Pancreas (tissue), 10 donors: ENCODE measurements around the gene HELQ. TPM values are rescaled to one million over a fixed set of nuclear protein-coding genes. Genes with fewer than 3 reads are reported as not detected.

ENCODE experiments used
- ATAC-seq, 4 donors: fragments of 200-7000 bp; cut with Tn5 transposase; one replicate each; pipeline versions ENCODE4 v1.8.0 to v1.9.1; 2020; ENCODE audit warnings: mild to moderate bottlenecking in 4 of 4, moderate library complexity in 4 of 4
- DNase-seq, 6 donors: peaks; one replicate each; pipeline ENCODE4 v3.0.0-alpha.2; 2020
- FAIRE-seq: peaks from 2 replicates; lab custom pipeline; 2012; peaks lifted over from hg19 to GRCh38; lab: Jason Lieb, UNC
- H3K27ac ChIP-seq, 4 donors: fragments of 200-600 bp; sonication (generic); 1 replicate in 3 of 4; 2 replicates in 1 of 4; pipeline versions ENCODE4 v1.5.0 to v1.8.0; 2020
- H3K27me3 ChIP-seq, 4 donors: fragments of 200-600 bp; one replicate each; pipeline ENCODE4 v1.8.0; 2021
- H3K36me3 ChIP-seq, 3 donors: fragments of 200-600 bp; sonication (generic) in 1 of 3; one replicate each; pipeline versions ENCODE4 v1.5.0 to v1.8.0; 2020 to 2021
- H3K4me1 ChIP-seq, 3 donors: fragments of 200-600 bp; one replicate each; pipeline ENCODE4 v1.8.0; 2021
- H3K4me3 ChIP-seq, 4 donors: fragments of 200-600 bp; sonication (generic) in 2 of 4; one replicate each; pipeline versions ENCODE4 v1.5.0 to v1.8.0; 2020 to 2021
- H3K9me3 ChIP-seq, 4 donors: fragments of 200-600 bp; one replicate each; pipeline ENCODE4 v1.8.0; 2021
- WGBS, 2 donors: extraction: QIAGEN DNeasy Blood & Tissue Kit; methylation state at CpG; one replicate each; pipeline ENCODE4 v1.1.7; 2013; 5-methylcytosine and 5-hydroxymethylcytosine counted together
- intact Hi-C, 3 donors: fragments of 100-400 bp; cut with DNase I; formaldehyde crosslinking; loops; one replicate each; pipeline versions ENCODE4 v1.11.1 to v1.14.2; 2022
- polyA plus RNA-seq, 2 donors: library from polyadenylated mRNA; stranded (reverse); fragments of 200-250 nt; gene quantifications; one replicate each; pipeline ENCODE4 v1.2.3, GENCODE V29; 2013
- total RNA-seq, 6 donors: library from RNA; stranded (reverse); fragmentation: NEBNext Ultra II Directional in 4 of 6; extraction: Animal tissue kit (Norgen Biotek cat#: 25700) in 4 of 6; gene quantifications; one replicate each; pipeline versions ENCODE4 v1.2.1 to v1.2.4, GENCODE V29; 2021 to 2023
- TF ChIP-seq, protein P1 (sequence below), 4 donors: fragments of 200-600 bp; sonication (generic) in 3 of 4; IDR thresholded peaks; one replicate each; pipeline versions ENCODE4 v1.5.0 to v1.8.0; 2021; ENCODE audit warnings: antibody characterized with exemption in 4 of 4
- donor health status: healthy with polysubstance abuse.
- donor health status: DM: no; HTN: no; CAD: no; lungs with moderate emphysema.
- donor health status: DM: no; HTN: no; CAD: no.
- donor health status: control.
- donor health status: control.
- donor health status: Bipolar disorder and iron deficiency.
- donor health status: DM: yes; HTN: yes; CAD: no.
- donor health status: DM: no; HTN: no; CAD: no.
- donor health status: DM: no; HTN: no; CAD: no.
- donor health status: DM: yes; HTN: yes; CAD: no.

Gene HELQ
- total and polyA plus RNA-seq, 8 donors = 4.3 to 9.9 (median 6.4) TPM

DNA sequence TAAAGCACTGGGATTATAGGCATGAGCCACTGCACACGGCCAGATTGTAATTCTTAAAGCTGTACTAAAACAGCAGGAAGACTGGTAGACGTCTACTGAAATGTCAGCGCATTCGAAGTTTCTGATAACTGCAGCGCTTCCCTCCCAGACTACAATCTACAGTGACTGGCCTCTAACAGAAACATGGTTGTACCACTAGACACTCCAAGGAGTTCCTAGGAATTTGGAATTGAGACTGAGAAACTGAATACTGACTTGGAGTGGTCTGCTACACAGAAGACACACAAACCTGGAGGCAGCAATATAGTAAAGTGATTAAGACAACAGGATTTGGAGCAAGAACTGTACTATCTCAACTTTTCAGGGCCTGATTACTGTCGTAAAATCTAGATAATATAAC, 937 bp downstream of the HELQ start:
- WGBS, 2 donors = 8 to 9% methylated on average over 6 of the region's 6 CpGs
- Histone ChIP-seq H3K27me3 (no peaks in the 10 kb centered on the region), H3K27ac (peak overlapping the region in 3 of 4 donors; percentile 80 to 96 (median 94)), H3K9me3 (no peaks in the 10 kb centered on the region), H3K36me3 (peaks cover 0 to 4% (median 0%) of the 10 kb centered on the region in 3 donors), H3K4me1 (peaks cover 5 to 23% (median 10%) of the 10 kb centered on the region in 3 donors), H3K4me3 (peak overlapping the region; percentile 60 to 88 (median 66))
- peak in 2 of 4 donors; percentile 2 to 4 for ATAC-seq
- no peak for DNase-seq
- no peak for FAIRE-seq
- TF ChIP-seq, protein P1, sequence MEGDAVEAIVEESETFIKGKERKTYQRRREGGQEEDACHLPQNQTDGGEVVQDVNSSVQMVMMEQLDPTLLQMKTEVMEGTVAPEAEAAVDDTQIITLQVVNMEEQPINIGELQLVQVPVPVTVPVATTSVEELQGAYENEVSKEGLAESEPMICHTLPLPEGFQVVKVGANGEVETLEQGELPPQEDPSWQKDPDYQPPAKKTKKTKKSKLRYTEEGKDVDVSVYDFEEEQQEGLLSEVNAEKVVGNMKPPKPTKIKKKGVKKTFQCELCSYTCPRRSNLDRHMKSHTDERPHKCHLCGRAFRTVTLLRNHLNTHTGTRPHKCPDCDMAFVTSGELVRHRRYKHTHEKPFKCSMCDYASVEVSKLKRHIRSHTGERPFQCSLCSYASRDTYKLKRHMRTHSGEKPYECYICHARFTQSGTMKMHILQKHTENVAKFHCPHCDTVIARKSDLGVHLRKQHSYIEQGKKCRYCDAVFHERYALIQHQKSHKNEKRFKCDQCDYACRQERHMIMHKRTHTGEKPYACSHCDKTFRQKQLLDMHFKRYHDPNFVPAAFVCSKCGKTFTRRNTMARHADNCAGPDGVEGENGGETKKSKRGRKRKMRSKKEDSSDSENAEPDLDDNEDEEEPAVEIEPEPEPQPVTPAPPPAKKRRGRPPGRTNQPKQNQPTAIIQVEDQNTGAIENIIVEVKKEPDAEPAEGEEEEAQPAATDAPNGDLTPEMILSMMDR (IDR thresholded peaks at IDR 0.05) = no peak
- intact Hi-C loops = no loop called here

DNA sequence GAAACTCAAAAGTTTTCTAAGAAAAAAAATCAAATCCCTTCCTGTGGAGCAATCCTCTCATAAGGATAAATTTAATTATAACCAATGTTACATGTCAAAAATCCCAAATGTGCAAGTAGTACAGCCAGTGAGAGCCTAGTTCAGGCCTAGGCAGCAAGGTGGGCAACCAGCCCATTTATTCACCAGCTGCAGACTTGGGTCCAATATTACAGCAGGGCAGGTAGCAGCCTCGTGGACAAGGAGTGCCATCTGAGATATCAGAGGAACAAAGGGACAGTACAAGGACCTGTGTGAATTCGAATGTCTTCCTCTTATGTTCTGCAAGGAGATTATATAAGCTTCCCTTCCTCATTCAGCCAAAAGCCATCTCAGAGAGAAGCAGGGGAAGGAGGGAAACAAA, 6.6 kb downstream of the HELQ start:
- 63 to 67% methylated on average over 2 of the region's 2 CpGs for WGBS, 2 donors

DNA sequence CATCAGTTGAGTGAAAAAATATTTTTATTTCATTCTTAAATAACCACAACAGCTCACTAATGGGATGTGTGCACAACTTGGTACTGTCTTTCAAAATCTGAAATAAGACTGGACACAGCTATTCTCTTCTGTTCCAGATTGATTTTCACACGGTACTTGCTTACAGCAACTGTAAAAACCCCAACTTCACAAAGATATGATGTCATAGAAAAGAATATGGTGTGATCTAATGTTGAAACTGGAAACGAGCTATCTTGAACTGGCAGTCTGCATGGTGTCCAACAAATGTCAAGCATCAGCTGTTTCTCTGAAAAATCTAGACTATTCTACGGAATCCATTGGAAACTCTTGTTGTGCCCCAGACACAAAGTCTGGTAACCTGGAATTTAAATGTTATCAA, 14.7 kb downstream of the HELQ start:
- WGBS, 2 donors = 70 to 79% methylated on average over 3 of the region's 3 CpGs
- ATAC-seq (no peak), DNase-seq (no peak), FAIRE-seq (no peak)
- no peaks in the 10 kb centered on the region for H3K27me3 ChIP-seq
- H3K9me3 ChIP-seq = no peaks in the 10 kb centered on the region
- intact Hi-C loops = no loop called here
- H3K4me1 ChIP-seq = no peaks in the 10 kb centered on the region
- TF ChIP-seq, protein P1 (IDR thresholded peaks at IDR 0.05) = no peak
- no peak overlapping the region for H3K27ac ChIP-seq
- no peak overlapping the region for H3K4me3 ChIP-seq
- peaks cover 4 to 17% (median 7%) of the 10 kb centered on the region in 3 donors for H3K36me3 ChIP-seq

More for the DNA sequence above, 6.6 kb downstream of the HELQ start:
- peaks cover 0 to 8% (median 7%) of the 10 kb centered on the region in 3 donors for H3K36me3 ChIP-seq
- intact Hi-C loops = no loop called here
- H3K27me3 ChIP-seq = no peaks in the 10 kb centered on the region
- ATAC-seq = no peak
- peaks cover 0 to 6% (median 0%) of the 10 kb centered on the region in 3 donors for H3K4me1 ChIP-seq
- no peak for DNase-seq
- no peaks in the 10 kb centered on the region for H3K9me3 ChIP-seq
- no peak overlapping the region for H3K27ac ChIP-seq
- H3K4me3 ChIP-seq = no peak overlapping the region
- no peak for FAIRE-seq
- TF ChIP-seq, protein P1 (IDR thresholded peaks at IDR 0.05) = no peak

DNA sequence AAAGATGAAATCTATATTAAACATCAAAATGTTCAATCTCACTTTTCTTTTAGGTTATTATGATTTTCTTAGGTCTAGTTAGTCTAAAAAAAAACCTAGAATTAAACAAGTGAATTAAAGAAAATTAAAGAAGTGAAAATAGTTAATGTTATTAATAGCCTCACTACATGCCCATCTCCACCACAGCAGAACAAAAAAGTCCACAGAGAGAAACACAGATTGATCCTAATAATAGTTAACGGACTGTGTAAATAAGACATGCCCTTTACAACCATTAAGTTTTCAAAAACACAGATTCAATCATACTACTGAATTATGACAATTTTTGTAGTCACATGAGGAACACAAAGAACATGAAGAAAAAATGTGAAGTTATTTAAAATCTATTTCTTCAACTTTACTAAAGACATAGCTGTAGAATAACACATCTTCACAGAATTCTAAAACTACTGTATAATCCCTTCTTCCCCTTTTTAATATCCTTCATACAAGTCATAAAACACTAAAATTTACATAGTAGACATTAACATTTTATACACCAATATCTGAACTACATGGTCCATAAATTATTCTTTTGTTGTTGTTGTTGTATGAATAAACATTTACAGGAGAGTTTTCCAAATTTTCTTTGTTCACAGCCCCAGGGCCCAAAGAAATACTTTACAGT, 15.3 kb downstream of the HELQ start:
- intact Hi-C loops = no loop called here
- H3K9me3 ChIP-seq = no peaks in the 10 kb centered on the region
- H3K36me3 ChIP-seq = peaks cover 4 to 12% (median 7%) of the 10 kb centered on the region in 3 donors
- no peaks in the 10 kb centered on the region for H3K4me1 ChIP-seq
- TF ChIP-seq, protein P1 (IDR thresholded peaks at IDR 0.05) = no peak
- H3K27me3 ChIP-seq = no peaks in the 10 kb centered on the region
- 70 to 79% methylated on average over 1 of the region's 1 CpG for WGBS, 2 donors
- H3K27ac ChIP-seq = no peak overlapping the region
- DNase-seq (no peak), ATAC-seq (no peak), FAIRE-seq (no peak)
- no peak overlapping the region for H3K4me3 ChIP-seq

DNA sequence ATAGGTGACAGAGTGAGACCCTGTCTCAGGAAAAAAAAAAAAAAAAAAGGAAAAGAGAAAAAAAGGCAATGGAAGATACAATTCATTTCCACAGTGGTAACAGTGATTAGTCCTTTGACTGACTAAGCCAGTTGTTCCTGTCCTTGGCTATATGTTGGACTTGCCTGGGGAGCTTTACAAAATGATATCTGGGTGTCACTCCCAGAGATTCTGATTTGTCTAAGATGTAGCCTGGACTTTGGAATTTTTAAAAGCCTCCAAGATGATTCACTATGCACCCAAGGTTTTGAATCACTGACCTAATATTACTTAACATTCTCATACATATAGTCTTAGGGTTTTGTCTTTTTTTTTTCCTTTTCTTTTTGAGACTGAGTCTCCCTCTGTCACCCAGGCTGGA, 16.9 kb downstream of the HELQ start:
- intact Hi-C loops = no loop called here

More for the DNA sequence above, 16.9 kb downstream of the HELQ start:
- Histone ChIP-seq H3K4me1 (no peaks in the 10 kb centered on the region), H3K27ac (no peak overlapping the region), H3K36me3 (peaks cover 0 to 13% (median 4%) of the 10 kb centered on the region in 3 donors), H3K9me3 (no peaks in the 10 kb centered on the region), H3K4me3 (no peak overlapping the region), H3K27me3 (no peaks in the 10 kb centered on the region)
- DNase-seq = no peak
- ATAC-seq = no peak
- TF ChIP-seq, protein P1 (IDR thresholded peaks at IDR 0.05) = no peak
- no peak for FAIRE-seq
